Keratinocyte (primary cell): ENCODE measurements around the gene DAPK2.

Source experiments
- EZH2 ChIP-seq: IDR thresholded peaks from one replicate; pipeline ENCODE4 v1.6.1; 2012; ENCODE audit warnings: inconsistent platforms, mild to moderate bottlenecking, low read length, moderate library complexity
- TF ChIP-seq, protein P1 (sequence below), 3 experiments: IDR thresholded peaks in 1 of 3; conservative IDR thresholded peaks in 1 of 3; optimal IDR thresholded peaks in 1 of 3; 2 replicates in 2 of 3; 3 replicates in 1 of 3; pipeline versions ENCODE3 to v1.5.1; 2011; ENCODE audit warnings: low read length in 3 of 3, mild to moderate bottlenecking in 3 of 3, moderate library complexity in 2 of 3, control low read depth in 1 of 3, inconsistent platforms in 1 of 3; ENCODE audit not compliant: insufficient read depth in 2 of 3; ENCODE audit errors: extremely low read depth in 1 of 3

DNA sequence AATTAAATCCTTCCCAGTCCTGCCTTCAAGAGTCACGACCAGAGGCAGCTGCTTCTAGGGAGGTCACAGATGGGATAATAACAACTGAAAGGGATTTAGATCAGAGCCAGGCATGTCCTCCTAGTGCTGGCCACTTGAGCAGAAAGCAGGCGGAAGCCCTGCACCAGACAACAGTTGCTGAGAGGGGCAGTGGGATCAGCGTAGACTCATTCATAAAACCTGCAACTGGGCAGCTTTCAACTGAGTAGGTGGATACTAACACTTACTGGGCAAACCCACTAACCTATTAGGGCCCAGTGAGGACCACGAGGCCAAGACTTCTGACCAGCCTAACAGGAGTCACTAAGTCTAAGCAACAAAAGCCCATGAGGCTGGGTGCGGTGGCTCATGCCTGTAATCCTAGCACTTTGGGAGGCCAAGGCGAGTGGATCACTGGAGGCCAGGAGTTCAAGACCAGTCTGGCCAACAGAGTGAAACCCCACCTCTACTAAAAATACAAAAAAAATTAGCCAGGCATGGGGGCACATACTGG, 67.0 kb downstream of the DAPK2 start:
- no peak for TF ChIP-seq EZH2
- TF ChIP-seq, protein P1, sequence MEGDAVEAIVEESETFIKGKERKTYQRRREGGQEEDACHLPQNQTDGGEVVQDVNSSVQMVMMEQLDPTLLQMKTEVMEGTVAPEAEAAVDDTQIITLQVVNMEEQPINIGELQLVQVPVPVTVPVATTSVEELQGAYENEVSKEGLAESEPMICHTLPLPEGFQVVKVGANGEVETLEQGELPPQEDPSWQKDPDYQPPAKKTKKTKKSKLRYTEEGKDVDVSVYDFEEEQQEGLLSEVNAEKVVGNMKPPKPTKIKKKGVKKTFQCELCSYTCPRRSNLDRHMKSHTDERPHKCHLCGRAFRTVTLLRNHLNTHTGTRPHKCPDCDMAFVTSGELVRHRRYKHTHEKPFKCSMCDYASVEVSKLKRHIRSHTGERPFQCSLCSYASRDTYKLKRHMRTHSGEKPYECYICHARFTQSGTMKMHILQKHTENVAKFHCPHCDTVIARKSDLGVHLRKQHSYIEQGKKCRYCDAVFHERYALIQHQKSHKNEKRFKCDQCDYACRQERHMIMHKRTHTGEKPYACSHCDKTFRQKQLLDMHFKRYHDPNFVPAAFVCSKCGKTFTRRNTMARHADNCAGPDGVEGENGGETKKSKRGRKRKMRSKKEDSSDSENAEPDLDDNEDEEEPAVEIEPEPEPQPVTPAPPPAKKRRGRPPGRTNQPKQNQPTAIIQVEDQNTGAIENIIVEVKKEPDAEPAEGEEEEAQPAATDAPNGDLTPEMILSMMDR (optimal IDR thresholded peaks at IDR 0.05 in 1 of 3, IDR thresholded peaks at IDR 0.05 in 1 of 3, conservative IDR thresholded peaks at IDR 0.05 in 1 of 3; ENCODE audit: extremely low read depth in 1 of 3, insufficient read depth in 2 of 3, low read length in 3 of 3): no peak
